Endothelial cell of umbilical vein (primary cell): Measurements from ENCODE around the gene ZNF827. TPM values are rescaled to one million over a fixed set of nuclear protein-coding genes. Genes with fewer than 3 reads are reported as not detected.

ENCODE experiments used
- BruUV-seq: library from RNA; stranded (reverse); fragments of 400-500 nt; replicated peaks from 2 replicates; lab custom pipeline; 2021; lab: Mats Ljungman, UMichigan
- CTCF ChIA-PET: fragments of 300-600, 350-600 bp; sonication (Branson Sonifier 250); formaldehyde crosslinking; loops from one replicate; lab custom pipeline; 2021; ENCODE audit warnings: antibody characterized with exemption, inconsistent platforms; lab: Charles Lee
- POLR2A ChIA-PET: fragments of 300-600, 350-600 bp; sonication (Branson Sonifier 250); formaldehyde crosslinking; loops from one replicate; lab custom pipeline; 2021; ENCODE audit warnings: antibody characterized with exemption, inconsistent platforms; lab: Charles Lee
- DNase-seq: peaks from one replicate; pipeline ENCODE4 v3.0.0-alpha.2; 2011; ENCODE audit warnings: low read depth, low spot score
- FAIRE-seq: peaks from 2 replicates; lab custom pipeline; 2011; peaks lifted over from hg19 to GRCh38; lab: Jason Lieb, UNC
- H2AFZ ChIP-seq: 2 replicates; pipeline ENCODE4 v1.6.0; 2012; ENCODE audit warnings: low read depth, low read length, control low read depth, inconsistent platforms
- H3K27ac ChIP-seq: 2 replicates; pipeline ENCODE4 v1.5.1; 2011; ENCODE audit warnings: low read depth, mild to moderate bottlenecking, control low read depth, low read length, moderate library complexity; ENCODE audit not compliant: insufficient read depth
- H3K27me3 ChIP-seq, 2 experiments: 2 replicates each; pipeline versions ENCODE4 v1.6.0 to v1.6.1; 2011; ENCODE audit warnings: low read length in 2 of 2, mixed read lengths in 1 of 2; ENCODE audit not compliant: control insufficient read depth in 2 of 2, insufficient read depth in 2 of 2
- H3K36me3 ChIP-seq, 2 experiments: 2 replicates in 1 of 2; 3 replicates in 1 of 2; pipeline ENCODE4 v1.5.1; 2011; ENCODE audit warnings: low read length in 2 of 2, mild to moderate bottlenecking in 1 of 2, moderate library complexity in 1 of 2; ENCODE audit not compliant: control insufficient read depth in 2 of 2, insufficient read depth in 2 of 2; ENCODE audit errors: extremely low read depth in 1 of 2
- H3K4me1 ChIP-seq: 3 replicates; pipeline ENCODE4 v1.5.1; 2011; ENCODE audit warnings: mild to moderate bottlenecking, low read length; ENCODE audit not compliant: control insufficient read depth, insufficient read depth; ENCODE audit errors: extremely low read depth
- H3K4me2 ChIP-seq: 2 replicates; pipeline ENCODE4 v1.6.1; 2011; ENCODE audit warnings: low read length, control low read depth, mixed read lengths; ENCODE audit not compliant: insufficient read depth
- H3K4me3 ChIP-seq, 3 experiments: fragments of 200-600 bp in 1 of 3; sonication (generic), shearing (Covaris generic) in 1 of 3; replicated peaks in 1 of 3; 2 replicates each; pipeline ENCODE4 v1.5.1; 2011 to 2016; ENCODE audit warnings: control low read depth in 3 of 3, low read length in 3 of 3, mild to moderate bottlenecking in 2 of 3, inconsistent platforms in 1 of 3, low read depth in 1 of 3, moderate library complexity in 1 of 3; ENCODE audit not compliant: insufficient read depth in 1 of 3
- H3K79me2 ChIP-seq: 2 replicates; pipeline ENCODE4 v1.6.0; 2012; ENCODE audit warnings: low read length, inconsistent platforms; ENCODE audit not compliant: control insufficient read depth, insufficient read depth
- H3K9ac ChIP-seq: replicated peaks from 2 replicates; pipeline ENCODE3; 2011; ENCODE audit warnings: low read length, control low read depth; ENCODE audit not compliant: insufficient read depth; ENCODE audit errors: extremely low read depth
- H3K9me1 ChIP-seq: replicated peaks from 3 replicates; pipeline ENCODE4 v1.6.0; 2011; ENCODE audit warnings: mild to moderate bottlenecking, low read length; ENCODE audit not compliant: control insufficient read depth, insufficient read depth; ENCODE audit errors: extremely low read depth
- H3K9me3 ChIP-seq: replicated peaks from 2 replicates; pipeline ENCODE4 v1.5.1; 2012; ENCODE audit warnings: low read length, inconsistent platforms; ENCODE audit not compliant: control insufficient read depth, insufficient read depth
- H4K20me1 ChIP-seq: replicated peaks from 2 replicates; pipeline ENCODE3; 2011; ENCODE audit warnings: mild to moderate bottlenecking, low read length; ENCODE audit not compliant: control insufficient read depth, insufficient read depth; ENCODE audit errors: extremely low read depth
- CTCF ChIP-seq, 2 donors: IDR thresholded peaks; 1 replicate in 1 of 2; 2 replicates in 1 of 2; pipeline ENCODE4 v1.5.1; 2011; ENCODE audit warnings: low read length in 2 of 2, mild to moderate bottlenecking in 2 of 2, moderate library complexity in 2 of 2, control low read depth in 1 of 2, inconsistent platforms in 1 of 2, low read depth in 1 of 2; ENCODE audit not compliant: insufficient read depth in 1 of 2; ENCODE audit errors: extremely low read depth in 1 of 2
- EZH2 ChIP-seq: IDR thresholded peaks from 2 replicates; pipeline ENCODE4 v1.6.1; 2012; ENCODE audit warnings: borderline replicate concordance, low read depth, mild to moderate bottlenecking, moderate library complexity, low read length, inconsistent platforms; ENCODE audit not compliant: severe bottlenecking
- POLR2A ChIP-seq: IDR thresholded peaks from 2 replicates; pipeline ENCODE4 v1.6.1; 2012; ENCODE audit warnings: low read depth, mild to moderate bottlenecking, control low read depth, low read length
- POLR2AphosphoS5 ChIP-seq: IDR thresholded peaks from 2 replicates; pipeline ENCODE4 v1.6.1; 2012; ENCODE audit warnings: low read depth, mild to moderate bottlenecking, control low read depth, low read length, moderate library complexity; ENCODE audit not compliant: insufficient read depth
- dilution Hi-C: fragments of 300-500 bp; cut with MboI; formaldehyde crosslinking; loops from one replicate; pipeline ENCODE4 v1.15.0; 2019; ENCODE audit warnings: low sequenced_read_pairs; ENCODE audit not compliant: extremely low pct_ligation_motif_present
- intact Hi-C: fragments of 100-400 bp; cut with micrococcal nuclease; formaldehyde crosslinking; loops from one replicate; pipeline ENCODE4 v1.10.0; 2022
- polyA plus RNA-seq, 4 experiments: library from polyadenylated mRNA; depleted of rRNA in 3 of 4; stranded (reverse) in 3 of 4; unstranded in 1 of 4; fragments of >200 nt; gene quantifications; 2 replicates each; pipeline versions ENCODE4 v1.2.1 to v1.2.3, GENCODE V29; 2011 to 2012; ENCODE audit warnings: missing spikeins in 1 of 4
- total RNA-seq: library from RNA; stranded (reverse); gene quantifications from 2 replicates; pipeline ENCODE4 v1.2.3, GENCODE V29; 2021

The ZNF827 gene
- total and polyA plus RNA-seq, 2 donors (not counting 3 experiments of a cell fraction or from before 2014, with no cell fraction given), result 16.9 to 23.7 TPM

GRCh38 chr4:145781351-145781750 lies 157.3 kb downstream of the ZNF827 start:
- H3K79me2 ChIP-seq, result no peaks in the 10 kb centered on the region
- TF ChIP-seq POLR2AphosphoS5 (peak; percentile 18), EZH2 (no peak)
- no peak overlapping the region for H2AFZ ChIP-seq
- H3K9me3 ChIP-seq, result no peaks in the 10 kb centered on the region
- no TSS peak for BruUV-seq
- H3K27ac ChIP-seq, result no peak overlapping the region
- CTCF ChIA-PET, result interaction anchor here (0.8 to 2.1 kb wide), 5 partner anchors 11 to 164 kb away, joined by 3 to 9 read pairs (median 4); no protein-coding TSS in a partner anchor
- no peaks in the 10 kb centered on the region for H4K20me1 ChIP-seq
- DNase-seq, result no peak
- no peak overlapping the region for H3K9ac ChIP-seq
- no peaks in the 10 kb centered on the region for H3K9me1 ChIP-seq
- no peaks in the 10 kb centered on the region for H3K27me3 ChIP-seq
- peaks cover 36% of the 10 kb centered on the region for H3K4me1 ChIP-seq
- no peaks in the 10 kb centered on the region for H3K36me3 ChIP-seq
- H3K4me3 ChIP-seq, result no peak overlapping the region
- POLR2A ChIA-PET, result interaction anchor here (1.2 kb wide), 1 partner anchor 48 kb away, joined by 3 read pairs; no protein-coding TSS in a partner anchor
- FAIRE-seq, result peak; percentile 83
- intact Hi-C loops, result loop anchor here (1.0 kb wide), 1 partner anchor 27 kb away; no protein-coding TSS in a partner anchor
- dilution Hi-C loops, result no loop called here
- peak overlapping the region; percentile 20 for H3K4me2 ChIP-seq

GRCh38 chr4:145779319-145779801 lies 159.3 kb downstream of the ZNF827 start:
- no peak overlapping the region for H2AFZ ChIP-seq
- H4K20me1 ChIP-seq, result no peaks in the 10 kb centered on the region
- H3K9ac ChIP-seq, result no peak overlapping the region
- POLR2A ChIA-PET, result no interaction called here
- BruUV-seq, result no TSS peak
- dilution Hi-C loops, result no loop called here
- H3K36me3 ChIP-seq, result peaks cover 0 to 2% of the 10 kb centered on the region in 2 experiments
- no peak overlapping the region for H3K4me3 ChIP-seq
- H3K4me1 ChIP-seq, result peaks cover 36% of the 10 kb centered on the region
- H3K79me2 ChIP-seq, result no peaks in the 10 kb centered on the region
- CTCF ChIA-PET, result interaction anchor here (1.0 kb wide), 1 partner anchor 108 kb away, joined by 3 read pairs; no protein-coding TSS in a partner anchor
- FAIRE-seq (peak; percentile 90), DNase-seq (peak; percentile 28)
- no peaks in the 10 kb centered on the region for H3K9me3 ChIP-seq
- TF ChIP-seq POLR2A (no peak), POLR2AphosphoS5 (peak; percentile 17), CTCF (IDR thresholded peaks at IDR 0.05; ENCODE audit: extremely low read depth in 1 of 2, insufficient read depth in 1 of 2, low read depth in 1 of 2, low read length in 2 of 2) (no peak)
- peak overlapping the region; percentile 10 for H3K4me2 ChIP-seq
- peak overlapping the region; percentile 54 for H3K27ac ChIP-seq
- no peaks in the 10 kb centered on the region for H3K27me3 ChIP-seq
- intact Hi-C loops, result loop anchor here (1.0 to 5.0 kb wide), 3 partner anchors 10 to 158 kb away; partner anchors contain the start of gene ZNF827
- no peaks in the 10 kb centered on the region for H3K9me1 ChIP-seq
